ENCODE measurements around the gene MPRIP. TPM values are rescaled to one million over a fixed set of nuclear protein-coding genes. Genes with fewer than 3 reads are reported as not detected.

The MPRIP gene
- total RNA-seq, 1 experiment from 2014 or later, result 132 TPM

DNA sequence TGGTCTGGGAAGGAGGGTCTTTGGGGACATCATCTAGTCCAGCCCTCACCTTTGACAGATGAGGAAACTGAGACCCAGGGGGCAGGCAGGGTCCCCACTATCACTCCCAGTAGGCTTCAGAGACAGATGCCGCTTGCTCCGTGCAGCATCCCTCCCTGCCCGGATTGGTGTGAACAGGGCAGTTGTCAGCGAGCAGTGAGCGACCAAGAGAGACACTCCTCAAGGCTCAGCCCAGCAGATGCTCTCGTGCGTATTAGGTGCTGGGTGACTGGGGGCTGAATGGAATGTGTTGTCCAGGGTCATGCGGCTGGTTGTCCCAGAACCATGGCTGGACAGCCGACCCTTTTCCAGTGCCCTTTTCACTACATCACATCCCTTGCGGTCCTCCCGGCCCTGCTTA, 49.0 kb downstream of the MPRIP start:
- H2BK120ac ChIP-seq (ENCODE audit: low read depth, low read length, poor library complexity, severe bottlenecking), result no peak overlapping the region
- no peak overlapping the region for H2AK5ac ChIP-seq (ENCODE audit: insufficient read length, low read length)
- H3K9ac ChIP-seq (ENCODE audit: extremely low read depth, insufficient read length, low read length), result no peak overlapping the region
- no CpG with 5 or more reads among the region's 11 CpGs for WGBS (ENCODE audit: extremely low coverage, insufficient read length, low lambda C conversion rate)
- no peak overlapping the region for H3K4me2 ChIP-seq (ENCODE audit: insufficient read depth, insufficient read length, low read length)
- Mint-ChIP-seq H3K36me3 (ENCODE audit: insufficient read depth in 1 of 3, low read depth in 3 of 3) (peaks cover 0 to 9% (median 6%) of the 10 kb centered on the region in 3 experiments; a peak in 5 of 7 replicates), H3K27ac (no peak overlapping the region), H3K9me3 (no peaks in the 10 kb centered on the region), H3K27me3 (ENCODE audit: low read depth) (no peaks in the 10 kb centered on the region), H3K4me1 (peaks cover 47 to 57% of the 10 kb centered on the region in 2 experiments), H3K4me3 (no peak overlapping the region)
- H3K14ac ChIP-seq (ENCODE audit: insufficient read depth, low read length), result no peak overlapping the region
- H4K20me1 ChIP-seq (ENCODE audit: control insufficient read depth, insufficient read depth, insufficient read length), result no peaks in the 10 kb centered on the region
- no peaks in the 10 kb centered on the region for H3K27me3 ChIP-seq (ENCODE audit: insufficient read depth, low read length)
- H2BK20ac ChIP-seq (ENCODE audit: low read depth, low read length, poor library complexity, severe bottlenecking), result no peak overlapping the region
- no peak overlapping the region for H3K27ac ChIP-seq (ENCODE audit: insufficient read length, low read depth, low read length)
- H3K23ac ChIP-seq (ENCODE audit: insufficient read length, low read depth, low read length), result no peak overlapping the region
- no peak overlapping the region for H3T11ph ChIP-seq (ENCODE audit: low read length)
- no peak overlapping the region for H4K91ac ChIP-seq (ENCODE audit: insufficient read length, low read depth, low read length)
- no peak overlapping the region for H3K56ac ChIP-seq (ENCODE audit: insufficient read length, low read depth, low read length)
- H3K23me2 ChIP-seq (ENCODE audit: insufficient read length, low read depth, low read length, poor library complexity, severe bottlenecking), result no peaks in the 10 kb centered on the region
- H3K79me2 ChIP-seq (ENCODE audit: insufficient read depth, low read length), result no peaks in the 10 kb centered on the region
- no peak overlapping the region for H3K18ac ChIP-seq (ENCODE audit: insufficient read length, low read depth, low read length)
- H3K9me3 ChIP-seq (ENCODE audit: control insufficient read depth, low read depth, low read length), result no peaks in the 10 kb centered on the region
- no peak overlapping the region for H2BK12ac ChIP-seq (ENCODE audit: insufficient read length, low read depth, low read length)
- no peak overlapping the region for H4K8ac ChIP-seq (replicated peaks; ENCODE audit: insufficient read length, low read depth, low read length)
- H3K79me1 ChIP-seq (ENCODE audit: insufficient read depth, low read depth, low read length, poor library complexity, severe bottlenecking), result no peaks in the 10 kb centered on the region
- H2BK15ac ChIP-seq (ENCODE audit: low read depth, low read length), result no peak overlapping the region
- H3K4ac ChIP-seq (ENCODE audit: low read depth, low read length), result no peak overlapping the region
- H3K4me1 ChIP-seq (ENCODE audit: insufficient read depth, low read length), result peaks cover 6% of the 10 kb centered on the region
- no peak for DNase-seq
- no peak overlapping the region for H4K5ac ChIP-seq (ENCODE audit: insufficient read length, low read depth, low read length)
- no peak overlapping the region for H2AFZ ChIP-seq (ENCODE audit: low read length)
- TF ChIP-seq, protein P1, sequence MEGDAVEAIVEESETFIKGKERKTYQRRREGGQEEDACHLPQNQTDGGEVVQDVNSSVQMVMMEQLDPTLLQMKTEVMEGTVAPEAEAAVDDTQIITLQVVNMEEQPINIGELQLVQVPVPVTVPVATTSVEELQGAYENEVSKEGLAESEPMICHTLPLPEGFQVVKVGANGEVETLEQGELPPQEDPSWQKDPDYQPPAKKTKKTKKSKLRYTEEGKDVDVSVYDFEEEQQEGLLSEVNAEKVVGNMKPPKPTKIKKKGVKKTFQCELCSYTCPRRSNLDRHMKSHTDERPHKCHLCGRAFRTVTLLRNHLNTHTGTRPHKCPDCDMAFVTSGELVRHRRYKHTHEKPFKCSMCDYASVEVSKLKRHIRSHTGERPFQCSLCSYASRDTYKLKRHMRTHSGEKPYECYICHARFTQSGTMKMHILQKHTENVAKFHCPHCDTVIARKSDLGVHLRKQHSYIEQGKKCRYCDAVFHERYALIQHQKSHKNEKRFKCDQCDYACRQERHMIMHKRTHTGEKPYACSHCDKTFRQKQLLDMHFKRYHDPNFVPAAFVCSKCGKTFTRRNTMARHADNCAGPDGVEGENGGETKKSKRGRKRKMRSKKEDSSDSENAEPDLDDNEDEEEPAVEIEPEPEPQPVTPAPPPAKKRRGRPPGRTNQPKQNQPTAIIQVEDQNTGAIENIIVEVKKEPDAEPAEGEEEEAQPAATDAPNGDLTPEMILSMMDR (conservative IDR thresholded peaks at IDR 0.05), result no peak
- H2BK5ac ChIP-seq (ENCODE audit: insufficient read length, low read length), result no peak overlapping the region

All from H9 (cell line).